Astrocyte (in vitro differentiated cells and primary cell): Measurements from ENCODE around the gene TERT.

Experiments
- EZH2 ChIP-seq: IDR thresholded peaks from 2 replicates; pipeline ENCODE4 v1.6.1; 2012; ENCODE audit warnings: mild to moderate bottlenecking, low read length, inconsistent platforms; ENCODE audit not compliant: insufficient read depth
- TF ChIP-seq, protein P1 (sequence below): IDR thresholded peaks from 2 replicates; pipeline ENCODE4 v1.5.1; 2011; ENCODE audit warnings: low read depth, mild to moderate bottlenecking, inconsistent platforms, low read length, moderate library complexity; ENCODE audit not compliant: insufficient read depth

DNA sequence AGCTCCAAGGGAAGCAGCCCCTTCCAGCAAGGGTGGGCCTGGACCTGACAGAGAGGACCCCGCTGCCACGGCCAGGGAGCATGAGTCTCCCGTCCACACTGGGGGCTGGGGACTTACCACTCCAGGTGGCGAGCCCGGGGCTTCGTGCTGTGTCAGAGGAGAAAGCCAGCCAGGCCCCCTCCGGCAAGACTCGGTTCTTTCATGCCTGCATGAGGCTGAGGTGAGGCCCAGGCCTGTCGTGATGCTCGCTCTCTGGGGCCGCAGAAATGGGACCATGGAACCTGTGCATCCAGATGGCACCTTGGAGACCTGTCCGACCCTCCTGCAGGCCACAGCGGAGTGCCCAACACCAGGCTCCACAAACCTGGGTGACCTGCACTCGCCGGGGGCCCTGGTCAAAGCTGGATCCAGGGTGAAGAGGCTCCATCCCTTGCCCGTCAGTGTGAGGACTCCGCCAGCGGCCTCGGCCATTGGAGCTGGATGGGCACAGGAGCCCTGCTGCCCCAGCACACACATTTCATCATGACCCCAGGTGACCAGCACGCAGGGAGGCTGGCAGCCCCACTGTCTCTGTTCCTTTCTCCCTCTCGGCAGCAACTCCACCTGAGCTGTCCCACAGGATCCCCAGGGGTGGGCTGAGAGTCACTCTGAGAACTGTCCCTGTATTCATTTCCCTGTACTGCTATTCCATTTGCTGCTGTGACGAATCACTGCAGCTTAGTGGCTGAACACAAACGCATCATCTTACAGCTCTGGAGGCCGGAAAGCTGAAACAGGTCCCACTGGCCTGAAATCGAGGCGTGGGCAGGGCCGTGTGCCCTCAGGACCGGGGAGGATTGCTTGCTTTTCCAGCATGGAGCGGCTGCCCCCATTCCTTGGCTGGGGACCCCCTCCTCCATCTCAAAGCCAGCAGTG is 45.2 kb downstream of the TERT start:
- TF ChIP-seq, protein P1, sequence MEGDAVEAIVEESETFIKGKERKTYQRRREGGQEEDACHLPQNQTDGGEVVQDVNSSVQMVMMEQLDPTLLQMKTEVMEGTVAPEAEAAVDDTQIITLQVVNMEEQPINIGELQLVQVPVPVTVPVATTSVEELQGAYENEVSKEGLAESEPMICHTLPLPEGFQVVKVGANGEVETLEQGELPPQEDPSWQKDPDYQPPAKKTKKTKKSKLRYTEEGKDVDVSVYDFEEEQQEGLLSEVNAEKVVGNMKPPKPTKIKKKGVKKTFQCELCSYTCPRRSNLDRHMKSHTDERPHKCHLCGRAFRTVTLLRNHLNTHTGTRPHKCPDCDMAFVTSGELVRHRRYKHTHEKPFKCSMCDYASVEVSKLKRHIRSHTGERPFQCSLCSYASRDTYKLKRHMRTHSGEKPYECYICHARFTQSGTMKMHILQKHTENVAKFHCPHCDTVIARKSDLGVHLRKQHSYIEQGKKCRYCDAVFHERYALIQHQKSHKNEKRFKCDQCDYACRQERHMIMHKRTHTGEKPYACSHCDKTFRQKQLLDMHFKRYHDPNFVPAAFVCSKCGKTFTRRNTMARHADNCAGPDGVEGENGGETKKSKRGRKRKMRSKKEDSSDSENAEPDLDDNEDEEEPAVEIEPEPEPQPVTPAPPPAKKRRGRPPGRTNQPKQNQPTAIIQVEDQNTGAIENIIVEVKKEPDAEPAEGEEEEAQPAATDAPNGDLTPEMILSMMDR: no peak
- no peak for TF ChIP-seq EZH2
